ENCODE data around the gene WDR27.
"Not testable (repeated sequence)": the region's sequence is repeated elsewhere in the genome, so short reads cannot be mapped to it uniquely, and the experiment has no call there.

The WDR27 gene

GRCh38 chr6:169709293-169709692 is 7.5 kb upstream of the WDR27 start:
- no peak for DNase-seq (ENCODE audit: low read depth in 2 of 2)

- no peak for DNase-seq (ENCODE audit: low read depth in 2 of 2)
Observed at GRCh38 chr6:169707772-169708171, 5.9 kb upstream of the WDR27 start.

GRCh38 chr6:169702840-169703246 is 1.0 kb upstream of the WDR27 start:
- DNase-seq (ENCODE audit: low read depth in 2 of 2) = no peak

GRCh38 chr6:169701311-169701953 is 397 bp downstream of the WDR27 start:
- no peak for DNase-seq (ENCODE audit: low read depth in 2 of 2)

- peak in 1 of 2 experiments; percentile 51 for DNase-seq (ENCODE audit: low read depth in 2 of 2)
Observed at GRCh38 chr6:169700296-169700695, 1.5 kb downstream of the WDR27 start.

GRCh38 chr6:169697115-169697514 is 4.7 kb downstream of the WDR27 start:
- not testable (repeated sequence) for DNase-seq (ENCODE audit: low read depth in 2 of 2)

GRCh38 chr6:169695131-169695530 is 6.7 kb downstream of the WDR27 start:
- no peak for DNase-seq (ENCODE audit: low read depth in 2 of 2)

GRCh38 chr6:169692516-169692915 is 9.3 kb downstream of the WDR27 start:
- no peak for DNase-seq (ENCODE audit: low read depth in 2 of 2)

GRCh38 chr6:169691260-169691659 is 10.6 kb downstream of the WDR27 start:
- no peak for DNase-seq (ENCODE audit: low read depth in 2 of 2)

- DNase-seq (ENCODE audit: low read depth in 2 of 2) = peak; percentile 34 to 35
Observed at GRCh38 chr6:169689287-169689686, 12.5 kb downstream of the WDR27 start.

GRCh38 chr6:169685860-169686259 is 16.0 kb downstream of the WDR27 start:
- DNase-seq (ENCODE audit: low read depth in 2 of 2) = no peak

GRCh38 chr6:169684056-169684455 is 17.8 kb downstream of the WDR27 start:
- DNase-seq (ENCODE audit: low read depth in 2 of 2) = no peak

GRCh38 chr6:169678342-169678741 is 23.5 kb downstream of the WDR27 start:
- DNase-seq (ENCODE audit: low read depth in 2 of 2) = no peak

- no peak for DNase-seq (ENCODE audit: low read depth in 2 of 2)
Observed at GRCh38 chr6:169677096-169677495, 24.7 kb downstream of the WDR27 start.

GRCh38 chr6:169675011-169675410 is 26.8 kb downstream of the WDR27 start:
- DNase-seq (ENCODE audit: low read depth in 2 of 2) = no peak

GRCh38 chr6:169671563-169671962 is 30.3 kb downstream of the WDR27 start:
- DNase-seq (ENCODE audit: low read depth in 2 of 2) = no peak

GRCh38 chr6:169669889-169670288 is 31.9 kb downstream of the WDR27 start:
- DNase-seq (ENCODE audit: low read depth in 2 of 2) = no peak

GRCh38 chr6:169669147-169669546 is 32.7 kb downstream of the WDR27 start:
- no peak for DNase-seq (ENCODE audit: low read depth in 2 of 2)

- DNase-seq (ENCODE audit: low read depth in 2 of 2) = no peak
Observed at GRCh38 chr6:169668203-169668847, 33.5 kb downstream of the WDR27 start.

GRCh38 chr6:169667716-169668115 is 34.1 kb downstream of the WDR27 start:
- no peak for DNase-seq (ENCODE audit: low read depth in 2 of 2)

GRCh38 chr6:169666441-169666840 is 35.4 kb downstream of the WDR27 start:
- no peak for DNase-seq (ENCODE audit: low read depth in 2 of 2)

- DNase-seq (ENCODE audit: low read depth in 2 of 2) = no peak
Observed at GRCh38 chr6:169665289-169665688, 36.5 kb downstream of the WDR27 start.

GRCh38 chr6:169664227-169664626 is 37.6 kb downstream of the WDR27 start:
- no peak for DNase-seq (ENCODE audit: low read depth in 2 of 2)

GRCh38 chr6:169663468-169663867 is 38.4 kb downstream of the WDR27 start:
- DNase-seq (ENCODE audit: low read depth in 2 of 2) = no peak

All from fibroblast of skin of left quadriceps (primary cell).